ENCODE results near the gene MNT.

The MNT gene

GRCh38 chr17:2393174-2393953 is 7.5 kb downstream of the MNT start:
- Mint-ChIP-seq H3K27ac (peak overlapping the region; percentile 93), H3K36me3 (no peaks in the 10 kb centered on the region), H3K4me3 (peak overlapping the region; percentile 87), H3K4me1 (peaks cover 60% of the 10 kb centered on the region), H3K27me3 (no peaks in the 10 kb centered on the region), H3K9me3 (no peaks in the 10 kb centered on the region)

- Mint-ChIP-seq H3K4me3 (peak overlapping the region; percentile 92), H3K27me3 (no peaks in the 10 kb centered on the region), H3K4me1 (peaks cover 55% of the 10 kb centered on the region), H3K9me3 (no peaks in the 10 kb centered on the region), H3K27ac (peak overlapping the region; percentile 95), H3K36me3 (no peaks in the 10 kb centered on the region)
These were observed 8.3 kb downstream of the MNT start for GRCh38 chr17:2392252-2393173.

- Mint-ChIP-seq H3K4me1 (peaks cover 49% of the 10 kb centered on the region), H3K36me3 (no peaks in the 10 kb centered on the region), H3K27me3 (no peaks in the 10 kb centered on the region), H3K9me3 (no peaks in the 10 kb centered on the region), H3K4me3 (peak overlapping the region; percentile 92), H3K27ac (peak overlapping the region; percentile 95)
These were observed 9.1 kb downstream of the MNT start for GRCh38 chr17:2391597-2392251.

- no peaks in the 10 kb centered on the region for H3K36me3 Mint-ChIP-seq
- H3K9me3 Mint-ChIP-seq: no peaks in the 10 kb centered on the region
- H3K4me3 Mint-ChIP-seq: no peak overlapping the region
- H3K27me3 Mint-ChIP-seq: no peaks in the 10 kb centered on the region
- peaks cover 42% of the 10 kb centered on the region for H3K4me1 Mint-ChIP-seq
- no peak overlapping the region for H3K27ac Mint-ChIP-seq
These were observed 10.5 kb downstream of the MNT start for GRCh38 chr17:2390199-2390836.

GRCh38 chr17:2388683-2389055 is 12.2 kb downstream of the MNT start:
- Mint-ChIP-seq H3K9me3 (no peaks in the 10 kb centered on the region), H3K4me1 (peaks cover 34% of the 10 kb centered on the region), H3K27me3 (no peaks in the 10 kb centered on the region), H3K4me3 (no peak overlapping the region), H3K36me3 (no peaks in the 10 kb centered on the region), H3K27ac (peak overlapping the region; percentile 1)

- no peaks in the 10 kb centered on the region for H3K36me3 Mint-ChIP-seq
- no peak overlapping the region for H3K27ac Mint-ChIP-seq
- no peaks in the 10 kb centered on the region for H3K9me3 Mint-ChIP-seq
- no peak overlapping the region for H3K4me3 Mint-ChIP-seq
- H3K4me1 Mint-ChIP-seq: peaks cover 34% of the 10 kb centered on the region
- no peaks in the 10 kb centered on the region for H3K27me3 Mint-ChIP-seq
These were observed 12.7 kb downstream of the MNT start for GRCh38 chr17:2388020-2388682.

- H3K4me1 Mint-ChIP-seq: peaks cover 37% of the 10 kb centered on the region
- H3K27ac Mint-ChIP-seq: no peak overlapping the region
- no peaks in the 10 kb centered on the region for H3K36me3 Mint-ChIP-seq
These were observed 13.5 kb downstream of the MNT start for GRCh38 chr17:2387086-2388019.

GRCh38 chr17:2386400-2387085 is 14.3 kb downstream of the MNT start:
- peaks cover 29% of the 10 kb centered on the region for H3K4me1 Mint-ChIP-seq
- no peak overlapping the region for H3K27ac Mint-ChIP-seq
- H3K4me3 Mint-ChIP-seq: no peak overlapping the region
- H3K27me3 Mint-ChIP-seq: no peaks in the 10 kb centered on the region
- H3K36me3 Mint-ChIP-seq: no peaks in the 10 kb centered on the region
- H3K9me3 Mint-ChIP-seq: no peaks in the 10 kb centered on the region

More at GRCh38 chr17:2387086-2388019, 13.5 kb downstream of the MNT start:
- H3K9me3 Mint-ChIP-seq: no peaks in the 10 kb centered on the region
- H3K27me3 Mint-ChIP-seq: no peaks in the 10 kb centered on the region
- no peak overlapping the region for H3K4me3 Mint-ChIP-seq

GRCh38 chr17:2385240-2386210 is 15.3 kb downstream of the MNT start:
- no peak overlapping the region for H3K4me3 Mint-ChIP-seq
- H3K27me3 Mint-ChIP-seq: no peaks in the 10 kb centered on the region
- H3K4me1 Mint-ChIP-seq: peaks cover 23% of the 10 kb centered on the region
- H3K9me3 Mint-ChIP-seq: no peaks in the 10 kb centered on the region
- H3K27ac Mint-ChIP-seq: no peak overlapping the region
- H3K36me3 Mint-ChIP-seq: no peaks in the 10 kb centered on the region

GRCh38 chr17:2384439-2385127 is 16.3 kb downstream of the MNT start:
- peaks cover 16% of the 10 kb centered on the region for H3K4me1 Mint-ChIP-seq
- no peaks in the 10 kb centered on the region for H3K27me3 Mint-ChIP-seq
- H3K27ac Mint-ChIP-seq: no peak overlapping the region
- no peak overlapping the region for H3K4me3 Mint-ChIP-seq
- no peaks in the 10 kb centered on the region for H3K36me3 Mint-ChIP-seq
- H3K9me3 Mint-ChIP-seq: no peaks in the 10 kb centered on the region

- H3K9me3 Mint-ChIP-seq: no peaks in the 10 kb centered on the region
- H3K27me3 Mint-ChIP-seq: no peaks in the 10 kb centered on the region
- peaks cover 11% of the 10 kb centered on the region for H3K4me1 Mint-ChIP-seq
- no peak overlapping the region for H3K4me3 Mint-ChIP-seq
- H3K36me3 Mint-ChIP-seq: no peaks in the 10 kb centered on the region
- H3K27ac Mint-ChIP-seq: no peak overlapping the region
These were observed 17.2 kb downstream of the MNT start for GRCh38 chr17:2383628-2384167.

Measured in activated naive CD4-positive, alpha-beta T cell treated with anti-CD3 and anti-CD28 coated beads, Interleukin-2, amount 50 U/mL, for 24 hours (primary cell).